DMS79 treated with DMSO at 0.1 percent for 48 hours (cell line): ENCODE measurements around the gene INTS4.
"Not testable (repeated sequence)": the region's sequence is repeated elsewhere in the genome, so short reads cannot be mapped to it uniquely, and the experiment has no call there.

Experiments
- DNase-seq: peaks from one replicate; lab custom pipeline; 2025; lab: John Stamatoyannopoulos, UW

INTS4 gene

GRCh38 chr11:77943296-77943695 lies 51.2 kb downstream of the INTS4 start:
- DNase-seq: not testable (repeated sequence)

- DNase-seq: not testable (repeated sequence)
These were observed 52.0 kb downstream of the INTS4 start for GRCh38 chr11:77942465-77942864.

- DNase-seq: not testable (repeated sequence)
These were observed 60.9 kb downstream of the INTS4 start for GRCh38 chr11:77933596-77933995.

GRCh38 chr11:77930334-77931208 lies 63.9 kb downstream of the INTS4 start:
- DNase-seq: not testable (repeated sequence)

GRCh38 chr11:77917713-77918112 lies 76.8 kb downstream of the INTS4 start:
- DNase-seq: not testable (repeated sequence)

- peak; percentile 66 for DNase-seq
These were observed 80.1 kb downstream of the INTS4 start for GRCh38 chr11:77914307-77914791.

GRCh38 chr11:77913608-77914306 lies 80.7 kb downstream of the INTS4 start:
- DNase-seq: not testable (repeated sequence)

GRCh38 chr11:77910828-77911227 lies 83.6 kb downstream of the INTS4 start:
- DNase-seq: not testable (repeated sequence)

- no peak for DNase-seq
These were observed 85.2 kb downstream of the INTS4 start for GRCh38 chr11:77909277-77909676.

GRCh38 chr11:77908835-77909234 lies 85.6 kb downstream of the INTS4 start:
- no peak for DNase-seq

- DNase-seq: not testable (repeated sequence)
These were observed 99.5 kb downstream of the INTS4 start for GRCh38 chr11:77894949-77895348.

GRCh38 chr11:77891703-77892102 lies 102.8 kb downstream of the INTS4 start:
- DNase-seq: not testable (repeated sequence)

- not testable (repeated sequence) for DNase-seq
These were observed 103.2 kb downstream of the INTS4 start for GRCh38 chr11:77891256-77891655.

- DNase-seq: not testable (repeated sequence)
These were observed 103.8 kb downstream of the INTS4 start for GRCh38 chr11:77890619-77891056.

GRCh38 chr11:77890100-77890614 lies 104.3 kb downstream of the INTS4 start:
- not testable (repeated sequence) for DNase-seq

- DNase-seq: not testable (repeated sequence)
These were observed 105.4 kb downstream of the INTS4 start for GRCh38 chr11:77889045-77889444.

- no peak for DNase-seq
These were observed 108.1 kb downstream of the INTS4 start for GRCh38 chr11:77886401-77886800.

GRCh38 chr11:77884829-77885190 lies 109.7 kb downstream of the INTS4 start:
- DNase-seq: no peak

GRCh38 chr11:77884186-77884828 lies 110.2 kb downstream of the INTS4 start:
- DNase-seq: no peak

- no peak for DNase-seq
These were observed 110.7 kb downstream of the INTS4 start for GRCh38 chr11:77883775-77884174.

- DNase-seq: no peak
These were observed 112.1 kb downstream of the INTS4 start for GRCh38 chr11:77882396-77882795.

- peak; percentile 49 for DNase-seq
These were observed 115.2 kb downstream of the INTS4 start for GRCh38 chr11:77879218-77879617.
